OCI-LY7 (cell line): ENCODE measurements around the gene SCCPDH.

ENCODE experiments used
- CTCF ChIP-seq: fragments of 200-600 bp; sonication (generic); conservative IDR thresholded peaks from 2 replicates; pipeline ENCODE4 v1.5.1; 2014; ENCODE audit warnings: mild to moderate bottlenecking, antibody characterized with exemption, low read length, moderate library complexity, mixed read lengths
- EZH2phosphoT487 ChIP-seq: fragments of 200-600 bp; sonication (generic); IDR thresholded peaks from 2 replicates; pipeline ENCODE4 v1.6.1; 2018; ENCODE audit warnings: low read depth, borderline replicate concordance, mild to moderate bottlenecking, mixed run types, antibody characterized with exemption, low read length, moderate library complexity, mixed read lengths

GRCh38 chr1:246772686-246773085 lies 48.5 kb downstream of the SCCPDH start:
- TF ChIP-seq CTCF = no peak
- TF ChIP-seq EZH2phosphoT487 = no peak
